Esophagus squamous epithelium (tissue), 4 donors: Measurements from ENCODE around the gene ZNF283.

Experiments used
- POLR2A ChIP-seq, 4 donors: fragments of 450-650 bp; IDR thresholded peaks; one replicate each; pipeline ENCODE4 v1.6.1; 2017; ENCODE audit warnings: antibody characterized with exemption in 4 of 4, mild to moderate bottlenecking in 4 of 4, moderate library complexity in 3 of 4
- TF ChIP-seq, protein P1 (sequence below), 6 experiments: fragments of 450-650 bp in 4 of 6; fragments of 200-600 bp in 2 of 6; sonication (generic) in 2 of 6; IDR thresholded peaks; one replicate each; pipeline ENCODE4 v1.5.1; 2016 to 2019; ENCODE audit warnings: antibody characterized with exemption in 6 of 6, mild to moderate bottlenecking in 4 of 6, moderate library complexity in 4 of 6

DNA sequence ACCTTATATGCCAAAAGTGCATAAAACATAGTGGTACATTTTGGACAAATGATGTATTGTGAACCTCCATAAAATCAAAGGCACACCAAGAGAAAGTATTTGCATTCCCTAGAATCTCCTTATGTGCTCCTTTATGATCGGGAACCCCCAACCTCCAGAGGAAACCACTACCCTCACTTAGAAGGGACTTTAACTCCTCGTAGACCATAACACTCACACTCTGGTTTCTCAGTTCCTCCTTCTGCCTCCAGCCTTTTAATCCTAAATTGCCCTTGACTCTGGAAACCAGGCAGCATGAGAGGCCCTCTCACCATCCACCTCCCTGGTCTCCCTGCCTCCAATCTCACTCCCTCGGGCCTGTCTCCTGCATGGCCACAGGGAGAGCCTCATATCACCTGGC, 36.5 kb upstream of the ZNF283 start:
- TF ChIP-seq, protein P1, sequence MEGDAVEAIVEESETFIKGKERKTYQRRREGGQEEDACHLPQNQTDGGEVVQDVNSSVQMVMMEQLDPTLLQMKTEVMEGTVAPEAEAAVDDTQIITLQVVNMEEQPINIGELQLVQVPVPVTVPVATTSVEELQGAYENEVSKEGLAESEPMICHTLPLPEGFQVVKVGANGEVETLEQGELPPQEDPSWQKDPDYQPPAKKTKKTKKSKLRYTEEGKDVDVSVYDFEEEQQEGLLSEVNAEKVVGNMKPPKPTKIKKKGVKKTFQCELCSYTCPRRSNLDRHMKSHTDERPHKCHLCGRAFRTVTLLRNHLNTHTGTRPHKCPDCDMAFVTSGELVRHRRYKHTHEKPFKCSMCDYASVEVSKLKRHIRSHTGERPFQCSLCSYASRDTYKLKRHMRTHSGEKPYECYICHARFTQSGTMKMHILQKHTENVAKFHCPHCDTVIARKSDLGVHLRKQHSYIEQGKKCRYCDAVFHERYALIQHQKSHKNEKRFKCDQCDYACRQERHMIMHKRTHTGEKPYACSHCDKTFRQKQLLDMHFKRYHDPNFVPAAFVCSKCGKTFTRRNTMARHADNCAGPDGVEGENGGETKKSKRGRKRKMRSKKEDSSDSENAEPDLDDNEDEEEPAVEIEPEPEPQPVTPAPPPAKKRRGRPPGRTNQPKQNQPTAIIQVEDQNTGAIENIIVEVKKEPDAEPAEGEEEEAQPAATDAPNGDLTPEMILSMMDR (IDR thresholded peaks at IDR 0.05), result no peak
- no peak for TF ChIP-seq POLR2A (IDR thresholded peaks at IDR 0.05)
